Measurements from ENCODE around the gene TGFA. TPM values are rescaled to one million over a fixed set of nuclear protein-coding genes. Genes with fewer than 3 reads are reported as not detected.

TGFA gene
- total and polyA plus RNA-seq, 7 experiments from 2014 or later: 0.44 to 3.2 (median 1.9) TPM; not detected in 1

DNA sequence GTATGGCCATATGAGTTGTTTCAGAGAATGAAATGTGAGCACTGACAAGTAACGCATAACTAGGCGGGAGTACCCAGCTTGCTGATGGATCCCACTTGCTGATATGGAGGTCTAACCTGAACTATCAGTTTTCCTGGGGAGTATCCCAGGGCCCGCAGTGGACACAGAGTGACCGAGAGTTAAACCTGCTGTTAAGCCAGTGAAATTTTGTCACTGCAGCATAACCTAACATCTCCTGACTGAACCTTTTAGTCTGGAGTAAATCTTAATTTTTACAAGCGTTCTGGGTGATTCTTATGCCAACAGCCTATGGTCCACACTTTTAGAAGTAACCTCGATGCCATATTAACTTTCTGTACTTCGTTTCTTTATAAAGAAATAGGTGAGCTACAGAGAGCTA is 54.4 kb downstream of the TGFA start:
- Histone ChIP-seq H3K27ac (ENCODE audit: low read depth, low read length) (no peak overlapping the region), H3K4me3 (ENCODE audit: low read length) (no peak overlapping the region), H3K27me3 (ENCODE audit: control insufficient read depth in 2 of 2, insufficient read depth in 2 of 2, low read length in 2 of 2) (no peaks in the 10 kb centered on the region), H3K4me1 (ENCODE audit: control insufficient read depth in 2 of 2, insufficient read depth in 2 of 2, low read length in 2 of 2) (no peaks in the 10 kb centered on the region), H3K9me3 (ENCODE audit: control insufficient read depth in 2 of 3, low read length in 3 of 3) (no peaks in the 10 kb centered on the region), H3K36me3 (ENCODE audit: control insufficient read depth in 2 of 3, insufficient read depth in 3 of 3, low read length in 3 of 3) (no peaks in the 10 kb centered on the region)
- ChIA-PET CTCF (no interaction called here), POLR2A (no interaction called here)
- Mint-ChIP-seq H3K27me3 (peaks cover 0 to 41% (median 0%) of the 10 kb centered on the region in 5 donors), H3K4me3 (no peak overlapping the region), H3K27ac (no peak overlapping the region), H3K4me1 (peaks cover 0 to 25% (median 5%) of the 10 kb centered on the region in 7 donors), H3K36me3 (peaks cover 0 to 7% (median 0%) of the 10 kb centered on the region in 5 donors), H3K9me3 (no peaks in the 10 kb centered on the region)
- DNase-seq: no peak
- intact Hi-C loops (cut with micrococcal nuclease): loop anchor here (10.0 kb wide), 1 partner anchor 154 kb away; no protein-coding TSS in a partner anchor
- no peak for ATAC-seq

DNA sequence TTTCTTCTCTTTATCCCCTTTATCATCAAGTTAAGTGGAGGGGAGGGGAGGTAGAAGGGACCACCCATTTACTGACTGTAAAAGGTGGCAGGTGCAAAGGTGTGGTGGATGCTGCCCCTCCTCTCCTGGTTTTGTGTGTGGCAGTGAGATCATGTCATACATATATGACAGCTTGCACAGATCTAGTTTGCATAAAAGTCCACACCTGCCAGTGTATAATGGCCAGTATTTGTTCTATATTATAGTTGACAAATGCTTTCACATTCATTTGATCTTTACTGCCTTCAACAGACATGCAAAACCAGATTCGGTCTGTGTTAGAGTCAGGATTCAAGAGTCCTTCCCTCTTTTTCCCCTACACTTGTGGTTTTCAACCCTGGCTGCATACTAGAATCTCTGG is 55.1 kb downstream of the TGFA start:
- no peaks in the 10 kb centered on the region for H3K36me3 ChIP-seq (ENCODE audit: control insufficient read depth in 2 of 3, insufficient read depth in 3 of 3, low read length in 3 of 3)
- intact Hi-C loops (cut with micrococcal nuclease): loop anchor here (10.0 kb wide), 1 partner anchor 154 kb away; no protein-coding TSS in a partner anchor
- H3K9me3 ChIP-seq (ENCODE audit: control insufficient read depth in 2 of 3, low read length in 3 of 3): no peaks in the 10 kb centered on the region
- H3K4me3 ChIP-seq (ENCODE audit: low read length): no peak overlapping the region
- no peak for DNase-seq
- H3K4me1 Mint-ChIP-seq: peaks cover 0 to 25% (median 5%) of the 10 kb centered on the region in 7 donors
- H3K36me3 Mint-ChIP-seq: peaks cover 0 to 7% (median 0%) of the 10 kb centered on the region in 5 donors
- no peak overlapping the region for H3K27ac Mint-ChIP-seq
- ChIA-PET CTCF (interaction anchor here (0.7 to 1.6 kb wide), 2 partner anchors 23 to 149 kb away, joined by 3 read pairs; no protein-coding TSS in a partner anchor), POLR2A (no interaction called here)
- H3K27me3 Mint-ChIP-seq: peaks cover 0 to 45% (median 0%) of the 10 kb centered on the region in 5 donors
- no peak overlapping the region for H3K27ac ChIP-seq (ENCODE audit: low read depth, low read length)
- H3K4me3 Mint-ChIP-seq: no peak overlapping the region
- H3K9me3 Mint-ChIP-seq: no peaks in the 10 kb centered on the region
- no peaks in the 10 kb centered on the region for H3K27me3 ChIP-seq (ENCODE audit: control insufficient read depth in 2 of 2, insufficient read depth in 2 of 2, low read length in 2 of 2)
- no peak for ATAC-seq
- H3K4me1 ChIP-seq (ENCODE audit: control insufficient read depth in 2 of 2, insufficient read depth in 2 of 2, low read length in 2 of 2): no peaks in the 10 kb centered on the region

DNA sequence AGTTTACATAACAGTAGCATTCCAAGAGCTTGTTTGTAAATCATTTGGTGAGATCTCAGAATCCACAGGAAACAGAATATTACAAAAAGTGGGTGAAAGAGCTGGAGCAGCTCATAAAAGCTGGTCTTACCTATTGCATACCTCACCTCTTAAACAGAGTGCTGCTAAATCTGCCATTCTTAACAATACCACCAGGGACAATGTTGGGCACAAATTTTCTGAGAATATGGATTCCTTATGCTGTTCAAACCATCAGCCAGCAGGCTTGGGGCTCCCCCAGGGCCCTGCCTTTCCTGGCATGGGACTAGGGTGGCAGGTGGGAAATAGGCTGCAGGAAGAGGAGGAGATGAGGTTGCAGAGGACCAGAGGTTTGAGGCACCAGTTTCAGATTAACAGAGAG is 55.6 kb downstream of the TGFA start:
- ChIA-PET CTCF (interaction anchor here (1.6 kb wide), 1 partner anchor 149 kb away, joined by 3 read pairs; no protein-coding TSS in a partner anchor), POLR2A (interaction anchor here (0.6 kb wide), 1 partner anchor 286 kb away, joined by 3 read pairs; no protein-coding TSS in a partner anchor)
- Mint-ChIP-seq H3K27ac (peak overlapping the region in 1 of 9 donors; percentile 16), H3K4me3 (no peak overlapping the region), H3K27me3 (peaks cover 0 to 47% (median 0%) of the 10 kb centered on the region in 5 donors), H3K4me1 (peaks cover 0 to 25% (median 5%) of the 10 kb centered on the region in 7 donors), H3K36me3 (peaks cover 0 to 7% (median 0%) of the 10 kb centered on the region in 5 donors), H3K9me3 (no peaks in the 10 kb centered on the region)
- Histone ChIP-seq H3K27me3 (ENCODE audit: control insufficient read depth in 2 of 2, insufficient read depth in 2 of 2, low read length in 2 of 2) (no peaks in the 10 kb centered on the region), H3K4me1 (ENCODE audit: control insufficient read depth in 2 of 2, insufficient read depth in 2 of 2, low read length in 2 of 2) (no peaks in the 10 kb centered on the region), H3K27ac (ENCODE audit: low read depth, low read length) (no peak overlapping the region), H3K9me3 (ENCODE audit: control insufficient read depth in 2 of 3, low read length in 3 of 3) (no peaks in the 10 kb centered on the region), H3K36me3 (ENCODE audit: control insufficient read depth in 2 of 3, insufficient read depth in 3 of 3, low read length in 3 of 3) (no peaks in the 10 kb centered on the region), H3K4me3 (ENCODE audit: low read length) (no peak overlapping the region)
- intact Hi-C loops (cut with micrococcal nuclease): loop anchor here (10.0 kb wide), 1 partner anchor 153 kb away; no protein-coding TSS in a partner anchor
- ATAC-seq: peak; percentile 50
- DNase-seq: peak in 1 of 9 donors; percentile 2

DNA sequence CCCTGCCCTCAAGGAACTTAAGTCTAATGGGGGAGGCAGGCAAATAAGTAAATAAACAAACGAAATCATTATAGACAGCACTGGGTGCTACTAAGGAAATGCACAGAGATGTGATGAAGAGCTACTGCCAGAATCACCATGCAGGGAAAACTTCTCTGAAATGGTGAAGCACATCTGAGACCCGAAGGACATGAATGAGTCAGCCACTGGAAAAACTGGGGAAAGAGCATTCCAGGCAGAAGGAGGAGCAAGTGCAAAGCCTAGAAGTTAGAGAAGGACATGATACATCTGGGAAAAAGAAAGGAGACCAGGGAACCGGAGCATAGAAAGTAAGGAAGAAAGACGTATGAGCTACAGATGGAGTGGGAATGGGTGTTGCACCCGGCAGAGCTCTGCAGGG is 56.8 kb downstream of the TGFA start:
- intact Hi-C loops (cut with micrococcal nuclease): loop anchor here (10.0 kb wide), 1 partner anchor 152 kb away; no protein-coding TSS in a partner anchor
- DNase-seq (no peak), ATAC-seq (no peak)

DNA sequence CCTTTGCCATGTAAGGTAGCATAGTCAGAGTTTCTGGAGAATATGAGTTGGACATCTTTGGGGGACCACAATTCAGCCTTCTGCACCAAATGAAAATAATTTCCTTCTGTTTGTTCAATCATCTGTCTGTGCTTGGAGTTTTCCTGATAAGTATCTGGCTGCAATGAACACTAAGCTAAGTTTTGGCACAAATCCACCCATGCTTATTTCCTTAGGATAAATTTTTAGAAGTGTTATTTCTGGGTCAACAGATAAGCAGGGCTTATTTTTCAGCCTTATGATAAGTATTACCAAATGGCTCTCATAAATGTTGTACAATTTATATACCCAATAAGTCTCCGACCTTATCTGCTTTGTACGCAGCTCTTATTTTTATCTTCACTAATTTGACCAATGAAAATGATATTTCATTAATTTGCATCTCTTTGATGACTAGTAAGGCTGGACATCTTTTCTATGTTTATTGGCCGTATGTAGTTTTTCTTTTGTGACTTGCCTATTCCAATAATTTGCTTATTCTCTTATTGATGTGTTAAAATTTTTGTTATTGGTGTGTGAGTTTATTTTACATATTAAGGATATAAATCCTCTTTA is 59.2 kb downstream of the TGFA start:
- no peaks in the 10 kb centered on the region for H3K9me3 ChIP-seq (ENCODE audit: control insufficient read depth in 2 of 3, low read length in 3 of 3)
- H3K4me3 ChIP-seq (ENCODE audit: low read length): no peak overlapping the region
- POLR2A ChIA-PET: no interaction called here
- CTCF ChIA-PET: no interaction called here
- no peak overlapping the region for H3K27ac ChIP-seq (ENCODE audit: low read depth, low read length)
- Mint-ChIP-seq H3K27ac (no peak overlapping the region), H3K4me1 (peaks cover 0 to 17% (median 10%) of the 10 kb centered on the region in 7 donors), H3K4me3 (no peak overlapping the region), H3K27me3 (peaks cover 0 to 29% (median 0%) of the 10 kb centered on the region in 5 donors), H3K9me3 (no peaks in the 10 kb centered on the region), H3K36me3 (peaks cover 0 to 4% (median 0%) of the 10 kb centered on the region in 5 donors)
- H3K27me3 ChIP-seq (ENCODE audit: control insufficient read depth in 2 of 2, insufficient read depth in 2 of 2, low read length in 2 of 2): no peaks in the 10 kb centered on the region
- no peaks in the 10 kb centered on the region for H3K36me3 ChIP-seq (ENCODE audit: control insufficient read depth in 2 of 3, insufficient read depth in 3 of 3, low read length in 3 of 3)
- DNase-seq (no peak), ATAC-seq (no peak)
- no peaks in the 10 kb centered on the region for H3K4me1 ChIP-seq (ENCODE audit: control insufficient read depth in 2 of 2, insufficient read depth in 2 of 2, low read length in 2 of 2)
- intact Hi-C loops (cut with micrococcal nuclease): loop anchor here (10.0 kb wide), 1 partner anchor 150 kb away; no protein-coding TSS in a partner anchor

More for the DNA sequence above, 56.8 kb downstream of the TGFA start:
- no peaks in the 10 kb centered on the region for H3K4me1 ChIP-seq (ENCODE audit: control insufficient read depth in 2 of 2, insufficient read depth in 2 of 2, low read length in 2 of 2)
- Mint-ChIP-seq H3K4me3 (no peak overlapping the region), H3K9me3 (no peaks in the 10 kb centered on the region), H3K36me3 (peaks cover 0 to 7% (median 2%) of the 10 kb centered on the region in 5 donors), H3K27me3 (peaks cover 0 to 43% (median 0%) of the 10 kb centered on the region in 5 donors), H3K27ac (no peak overlapping the region), H3K4me1 (peaks cover 0 to 18% (median 9%) of the 10 kb centered on the region in 7 donors)
- POLR2A ChIA-PET: no interaction called here
- H3K27me3 ChIP-seq (ENCODE audit: control insufficient read depth in 2 of 2, insufficient read depth in 2 of 2, low read length in 2 of 2): no peaks in the 10 kb centered on the region
- no peak overlapping the region for H3K4me3 ChIP-seq (ENCODE audit: low read length)
- no peak overlapping the region for H3K27ac ChIP-seq (ENCODE audit: low read depth, low read length)
- CTCF ChIA-PET: interaction anchor here (1.6 kb wide), 1 partner anchor 150 kb away, joined by 3 read pairs; no protein-coding TSS in a partner anchor
- no peaks in the 10 kb centered on the region for H3K36me3 ChIP-seq (ENCODE audit: control insufficient read depth in 2 of 3, insufficient read depth in 3 of 3, low read length in 3 of 3)
- H3K9me3 ChIP-seq (ENCODE audit: control insufficient read depth in 2 of 3, low read length in 3 of 3): no peaks in the 10 kb centered on the region

DNA sequence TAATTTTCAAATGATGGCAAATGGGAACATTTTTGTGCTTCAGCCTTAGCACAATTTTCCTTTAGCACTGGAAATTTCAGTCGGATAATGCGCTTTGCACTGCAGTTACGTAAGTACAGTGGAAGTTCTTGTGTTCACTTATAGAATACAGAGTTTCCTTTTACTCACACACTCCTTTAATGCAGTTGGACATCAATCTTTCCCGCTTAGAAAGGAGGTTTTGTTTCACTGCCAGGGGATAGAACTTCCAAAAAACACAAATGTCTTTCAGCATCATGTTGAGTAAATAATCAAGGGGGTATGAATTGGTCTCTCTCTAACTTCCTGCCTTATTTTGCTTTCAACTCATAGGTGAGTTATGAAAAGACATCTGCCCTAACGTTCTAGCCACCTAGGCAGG is 63.2 kb downstream of the TGFA start:
- H3K36me3 ChIP-seq (ENCODE audit: control insufficient read depth in 2 of 3, insufficient read depth in 3 of 3, low read length in 3 of 3): no peaks in the 10 kb centered on the region
- H3K27me3 Mint-ChIP-seq: peaks cover 0 to 19% (median 0%) of the 10 kb centered on the region in 5 donors
- peaks cover 0 to 11% (median 5%) of the 10 kb centered on the region in 7 donors for H3K4me1 Mint-ChIP-seq
- H3K27ac ChIP-seq (ENCODE audit: low read depth, low read length): no peak overlapping the region
- ATAC-seq (no peak), DNase-seq (no peak)
- no peaks in the 10 kb centered on the region for H3K9me3 ChIP-seq (ENCODE audit: control insufficient read depth in 2 of 3, low read length in 3 of 3)
- H3K4me1 ChIP-seq (ENCODE audit: control insufficient read depth in 2 of 2, insufficient read depth in 2 of 2, low read length in 2 of 2): no peaks in the 10 kb centered on the region
- ChIA-PET POLR2A (no interaction called here), CTCF (no interaction called here)
- no peak overlapping the region for H3K27ac Mint-ChIP-seq
- intact Hi-C loops (cut with micrococcal nuclease): loop anchor here (10.0 kb wide), 1 partner anchor 146 kb away; no protein-coding TSS in a partner anchor
- no peaks in the 10 kb centered on the region for H3K9me3 Mint-ChIP-seq
- no peaks in the 10 kb centered on the region for H3K27me3 ChIP-seq (ENCODE audit: control insufficient read depth in 2 of 2, insufficient read depth in 2 of 2, low read length in 2 of 2)
- no peak overlapping the region for H3K4me3 Mint-ChIP-seq
- H3K4me3 ChIP-seq (ENCODE audit: low read length): no peak overlapping the region
- H3K36me3 Mint-ChIP-seq: peaks cover 0 to 4% (median 0%) of the 10 kb centered on the region in 5 donors

All from naive thymus-derived CD4-positive, alpha-beta T cell (primary cell).